Urinary bladder (tissue), 4 donors: Measurements from ENCODE around the gene PROX2. TPM values are rescaled to one million over a fixed set of nuclear protein-coding genes. Genes with fewer than 3 reads are reported as not detected.
A peak's percentile ranks its signal among the peaks of the same experiment; 100 is the strongest.

Experiments
- DNase-seq: peaks from one replicate; pipeline ENCODE4 v3.0.0-alpha.2; 2015; ENCODE audit errors: extremely low spot score
- H3K27ac ChIP-seq: one replicate; pipeline ENCODE4 v1.5.1; 2013; ENCODE audit warnings: low read depth, mild to moderate bottlenecking, moderate library complexity
- H3K36me3 ChIP-seq: one replicate; pipeline ENCODE4 v1.6.1; 2013; ENCODE audit warnings: mild to moderate bottlenecking, moderate library complexity; ENCODE audit not compliant: insufficient read depth
- H3K4me1 ChIP-seq: one replicate; pipeline ENCODE4 v1.6.1; 2013; ENCODE audit warnings: mild to moderate bottlenecking, moderate library complexity; ENCODE audit not compliant: insufficient read depth
- H3K4me3 ChIP-seq: one replicate; pipeline ENCODE4 v1.5.1; 2013; ENCODE audit warnings: low read depth, low read length
- WGBS: extraction: QIAGEN DNeasy Blood & Tissue Kit; methylation state at CpG from one replicate; pipeline ENCODE4 v1.1.7; 2013; 5-methylcytosine and 5-hydroxymethylcytosine counted together
- polyA plus RNA-seq: library from polyadenylated mRNA; stranded (reverse); fragments of 200-250 nt; gene quantifications from one replicate; pipeline ENCODE4 v1.2.3, GENCODE V29; 2013
- total RNA-seq: library from RNA; depleted of rRNA; stranded (reverse); fragments of >200 nt; gene quantifications from one replicate; pipeline ENCODE4 v1.2.3, GENCODE V29; 2014
- donor health status: healthy with polysubstance abuse.
- donor health status: healthy.

The PROX2 gene
- total and polyA plus RNA-seq, 2 donors, result not detected

DNA sequence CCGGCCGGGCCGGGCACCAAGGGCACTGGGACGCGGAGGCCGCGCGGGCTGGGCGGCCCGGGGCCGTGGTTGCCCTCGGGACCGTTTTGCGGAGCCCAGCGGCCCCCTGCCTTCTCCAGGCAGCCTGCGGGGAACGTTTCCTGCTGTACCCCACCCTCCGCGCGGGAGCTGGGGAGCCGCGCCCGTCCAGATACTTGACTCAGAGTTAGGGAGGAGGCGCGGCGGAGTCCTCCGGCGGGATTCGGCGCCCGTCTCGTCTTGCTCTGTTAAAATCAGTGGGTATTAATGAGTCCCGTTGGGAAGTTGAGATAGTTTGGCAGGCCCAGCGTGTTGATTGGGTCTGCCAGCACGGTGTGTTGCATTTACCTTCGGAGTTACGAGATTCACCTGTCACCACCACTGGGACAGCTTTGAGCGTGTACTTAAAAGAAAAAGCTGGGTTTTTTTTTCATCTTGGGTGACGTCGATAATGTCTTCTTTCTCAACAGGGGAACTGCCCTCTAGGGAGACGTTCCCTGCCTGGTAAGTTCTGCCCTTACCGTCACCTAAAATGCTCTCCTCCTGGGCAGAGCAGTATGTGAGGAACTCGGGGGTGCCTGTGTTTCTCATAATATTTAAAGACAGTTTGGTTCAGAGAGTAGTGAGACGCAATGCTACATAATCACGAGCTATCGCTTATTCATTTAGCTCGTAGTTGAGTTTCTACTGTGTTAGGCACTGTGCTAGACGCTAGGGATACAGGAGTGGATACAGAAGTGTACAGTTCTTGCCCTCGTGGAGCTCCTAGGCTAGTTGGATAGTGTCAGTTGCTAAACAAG is 6.4 kb upstream of the PROX2 start:
- WGBS, result 1% methylated on average over 49 of the region's 49 CpGs
- Histone ChIP-seq H3K4me3 (peak overlapping the region; percentile 81), H3K27ac (peak overlapping the region; percentile 99), H3K4me1 (peaks cover 2% of the 10 kb centered on the region), H3K36me3 (no peaks in the 10 kb centered on the region)
- no peak for DNase-seq

DNA sequence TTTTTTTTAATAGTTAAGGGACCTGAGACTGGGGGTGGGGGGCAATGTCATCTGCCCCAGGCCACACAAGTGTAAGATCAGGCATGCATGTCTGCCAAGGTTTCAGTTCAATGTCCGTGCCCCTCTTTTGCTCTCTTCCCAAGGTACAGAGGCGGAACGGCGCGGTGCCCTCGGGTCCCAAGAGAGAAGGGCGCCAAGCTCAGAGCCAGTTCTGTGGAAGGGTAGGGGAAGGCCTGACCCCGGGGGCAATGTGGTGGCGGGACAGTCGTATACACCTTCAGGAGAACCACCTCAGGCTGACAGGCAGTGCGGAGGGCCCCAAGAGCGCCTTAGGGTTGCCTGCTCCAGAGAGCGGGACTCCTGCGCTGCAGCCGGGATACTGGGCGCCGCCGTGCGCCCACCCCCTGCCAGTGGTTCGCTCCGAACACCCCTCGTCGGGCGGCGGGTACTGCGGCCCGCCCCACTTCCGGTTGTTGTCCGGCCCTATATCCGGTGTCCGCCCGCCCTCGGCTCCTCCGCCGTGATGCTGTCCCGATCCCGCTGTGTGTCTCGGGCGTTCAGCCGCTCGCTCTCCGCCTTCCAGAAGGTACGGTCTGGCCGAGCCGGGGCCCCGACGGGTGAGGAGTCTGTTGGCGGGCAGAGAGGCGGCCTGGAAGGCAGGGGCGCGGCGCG is 5.6 kb upstream of the PROX2 start, which contains the start of gene DLST:
Gene DLST (plus strand): TSS at position 486 of the 672 bp plus-strand sequence. CDS start 38 bp downstream, at position 524.
- Histone ChIP-seq H3K36me3 (no peaks in the 10 kb centered on the region), H3K27ac (peak within 1 kb of the TSS; percentile 99), H3K4me3 (peak within 1 kb of the TSS; percentile 81), H3K4me1 (peaks cover 2% of the 10 kb centered on the region)
- under 1% methylated on average over 53 of the region's 53 CpGs for WGBS
- DNase-seq, result peak; percentile 39

DNA sequence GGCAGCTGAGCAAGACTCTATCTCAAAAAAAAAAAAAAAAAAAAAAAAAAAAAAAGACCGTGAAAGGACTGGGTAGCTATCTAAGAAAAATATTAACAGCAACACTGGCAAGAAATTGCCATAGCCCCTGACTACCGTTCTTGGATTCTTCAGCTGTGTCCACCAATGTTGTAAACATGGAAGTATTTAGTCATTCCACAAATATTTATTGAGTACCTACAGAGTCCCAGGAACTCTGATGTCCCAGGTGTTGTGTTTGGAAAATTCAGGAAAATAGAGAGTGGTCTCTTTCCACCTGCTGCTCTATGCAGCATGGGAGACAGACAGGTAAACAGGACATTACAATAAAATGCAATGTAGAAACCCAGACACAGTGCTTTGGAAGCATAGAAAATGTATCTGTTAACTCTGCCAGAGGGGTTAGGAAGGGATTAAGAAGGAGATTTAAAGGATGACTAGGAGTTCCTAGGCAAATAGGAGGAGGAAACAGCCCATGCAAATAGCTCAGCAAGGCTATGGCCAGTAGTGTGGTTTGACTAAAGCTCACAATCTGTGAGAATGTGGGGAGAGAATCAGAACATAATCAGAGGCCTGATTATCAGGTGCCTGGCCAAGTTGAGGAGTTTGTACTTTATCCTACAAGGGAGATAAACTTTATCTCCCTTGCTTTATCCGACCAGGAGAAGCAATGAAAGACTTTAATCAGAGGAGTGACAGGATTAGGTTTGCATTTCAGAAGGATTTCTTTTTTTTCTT is 3.7 kb upstream of the PROX2 start:
- Histone ChIP-seq H3K4me1 (peaks cover 2% of the 10 kb centered on the region), H3K27ac (no peak overlapping the region), H3K4me3 (no peak overlapping the region), H3K36me3 (no peaks in the 10 kb centered on the region)
- WGBS, result 43% methylated on average over 3 of the region's 3 CpGs
- DNase-seq, result no peak

DNA sequence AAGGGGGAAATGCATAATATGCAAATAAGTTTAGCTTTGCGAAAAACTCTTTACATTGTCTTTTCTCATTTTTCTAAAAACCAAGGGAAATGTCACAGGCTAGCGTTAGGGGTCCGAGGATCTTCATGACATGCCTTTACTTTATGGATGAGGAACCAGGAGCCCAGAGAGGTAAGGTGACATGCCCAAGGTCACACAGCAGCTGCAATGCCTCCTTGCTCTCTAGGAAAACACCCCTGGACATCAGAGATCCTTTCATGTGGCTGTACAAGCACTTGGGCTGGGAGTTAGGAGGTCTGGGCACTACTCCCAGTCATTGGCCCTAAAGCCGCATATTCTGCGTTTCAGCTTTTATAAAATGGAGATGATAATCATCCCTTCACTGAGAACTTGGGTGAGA is 741 bp downstream of the PROX2 start:
- DNase-seq, result no peak
- H3K4me1 ChIP-seq, result no peaks in the 10 kb centered on the region
- WGBS, result 97% methylated on average over 5 of the region's 5 CpGs
- no peaks in the 10 kb centered on the region for H3K36me3 ChIP-seq
- no peak overlapping the region for H3K27ac ChIP-seq
- no peak overlapping the region for H3K4me3 ChIP-seq

DNA sequence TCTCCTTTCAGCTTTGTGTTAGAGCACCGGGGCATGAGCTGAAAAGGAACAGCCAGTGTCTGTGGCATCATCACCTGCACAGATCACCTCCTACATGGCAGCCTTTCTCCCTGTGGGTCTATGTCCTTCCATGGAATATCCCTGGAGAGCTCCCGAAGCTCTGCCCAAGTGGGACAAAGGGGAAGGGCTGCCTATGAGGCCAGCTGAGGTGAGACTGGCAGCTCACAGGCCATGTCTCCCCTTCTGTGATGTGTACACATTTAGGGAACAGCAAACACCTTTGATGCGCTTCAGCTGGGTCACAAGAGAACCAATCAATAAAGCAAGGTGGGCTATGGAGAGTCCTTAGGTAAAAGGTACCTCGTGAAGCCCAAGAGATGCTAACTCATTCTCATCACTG is 4.1 kb downstream of the PROX2 start:
- Histone ChIP-seq H3K36me3 (no peaks in the 10 kb centered on the region), H3K4me3 (no peak overlapping the region), H3K4me1 (no peaks in the 10 kb centered on the region), H3K27ac (no peak overlapping the region)
- no peak for DNase-seq
- WGBS, result 89% methylated on average over 4 of the region's 4 CpGs

DNA sequence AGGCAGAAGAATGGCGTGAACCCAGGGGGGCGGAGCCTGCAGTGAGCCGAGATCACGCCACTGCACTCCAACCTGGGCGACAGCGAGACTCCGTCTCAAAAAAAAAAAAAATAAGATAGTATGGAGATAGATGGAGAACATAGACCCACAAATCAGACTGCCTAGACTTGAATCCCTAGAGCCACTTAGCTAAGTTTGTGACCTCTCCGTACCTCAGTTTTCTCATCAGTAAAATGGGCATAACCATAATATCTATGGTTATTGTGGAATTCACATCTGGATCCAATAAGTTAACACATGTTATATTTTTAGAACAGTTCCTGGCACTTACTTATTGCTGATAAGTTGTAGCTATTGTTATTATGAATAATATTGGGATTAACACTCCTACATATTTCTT is 7.2 kb downstream of the PROX2 start:
- DNase-seq, result no peak
- H3K27ac ChIP-seq, result no peak overlapping the region
- H3K36me3 ChIP-seq, result no peaks in the 10 kb centered on the region
- no peak overlapping the region for H3K4me3 ChIP-seq
- no peaks in the 10 kb centered on the region for H3K4me1 ChIP-seq
- 94% methylated on average over 8 of the region's 8 CpGs for WGBS

DNA sequence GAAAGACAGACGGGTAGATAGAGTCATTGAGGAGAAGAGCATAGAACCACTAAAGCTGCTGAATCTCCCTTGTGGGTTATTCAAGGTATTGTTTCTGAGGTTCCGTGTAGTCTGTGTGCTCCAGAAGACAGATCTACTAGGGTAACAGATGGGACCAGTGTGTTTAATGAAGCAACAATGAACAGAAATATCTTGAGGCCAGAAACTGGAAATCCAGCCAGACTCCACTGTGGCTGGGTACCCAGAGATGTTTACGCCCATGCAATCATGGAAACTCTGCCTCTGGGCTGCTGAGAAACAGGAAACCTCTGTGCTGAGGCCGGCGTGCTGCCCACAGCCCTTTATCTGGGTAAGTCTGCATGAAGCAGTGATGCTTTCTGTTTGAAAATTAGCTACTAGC is 8.3 kb downstream of the PROX2 start:
- Histone ChIP-seq H3K4me1 (no peaks in the 10 kb centered on the region), H3K4me3 (no peak overlapping the region), H3K27ac (no peak overlapping the region), H3K36me3 (no peaks in the 10 kb centered on the region)
- no peak for DNase-seq
- WGBS, result 42% methylated on average over 5 of the region's 5 CpGs

DNA sequence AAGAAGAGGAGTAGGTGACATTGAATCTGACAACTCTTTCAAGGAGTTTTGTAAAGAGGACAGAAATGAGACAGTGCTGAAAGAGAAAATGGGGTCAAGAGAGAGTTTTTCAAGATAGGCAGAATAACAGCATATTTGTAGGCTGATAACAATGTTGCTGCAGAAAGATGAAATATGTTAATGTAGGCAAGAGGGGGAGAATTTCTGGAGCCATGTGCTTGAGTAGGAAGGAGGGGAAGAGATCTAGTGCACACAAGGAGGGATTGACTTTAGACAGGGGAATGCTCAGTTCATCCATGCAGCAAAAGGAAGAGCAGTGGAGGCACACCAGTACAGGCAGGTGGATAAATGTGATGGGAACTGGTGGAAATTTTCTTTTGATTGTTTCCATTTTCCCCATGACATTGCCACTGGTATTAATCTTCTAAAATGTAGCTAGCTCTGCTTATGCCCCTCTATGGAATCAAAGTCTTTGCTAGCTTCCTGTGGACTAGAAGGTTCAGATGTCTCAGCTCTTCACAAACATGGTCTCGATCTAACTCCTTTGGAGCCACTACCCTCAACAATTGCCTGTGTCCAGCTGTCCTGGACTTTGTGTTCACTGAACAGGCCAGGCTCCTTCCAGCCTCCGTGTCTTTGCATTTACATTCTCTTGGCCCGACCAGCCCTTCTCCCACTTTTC is 9.1 kb downstream of the PROX2 start:
- DNase-seq, result no peak
- Histone ChIP-seq H3K36me3 (no peaks in the 10 kb centered on the region), H3K27ac (no peak overlapping the region), H3K4me3 (no peak overlapping the region), H3K4me1 (no peaks in the 10 kb centered on the region)
- WGBS, result 78% methylated on average over 3 of the region's 3 CpGs

DNA sequence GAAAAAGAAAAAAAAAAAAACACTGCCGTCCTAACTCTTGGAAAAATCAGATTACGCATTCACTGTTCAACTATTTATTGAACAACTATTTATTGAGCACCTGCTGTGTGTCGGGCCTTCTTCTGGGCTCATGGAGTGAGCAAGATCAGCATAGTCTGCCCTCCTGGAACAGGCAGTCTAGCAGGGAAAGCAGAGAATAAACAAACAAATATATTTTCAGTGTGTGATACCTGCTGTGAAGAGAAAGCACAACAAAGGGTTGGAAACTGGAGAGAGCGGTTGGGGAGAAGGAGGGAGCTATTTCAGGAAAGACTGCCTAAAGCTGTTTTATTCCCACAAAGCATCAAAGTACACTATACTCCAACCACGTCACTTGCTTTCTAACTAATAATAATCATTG is 10.8 kb downstream of the PROX2 start:
- Histone ChIP-seq H3K4me3 (no peak overlapping the region), H3K36me3 (no peaks in the 10 kb centered on the region), H3K4me1 (no peaks in the 10 kb centered on the region), H3K27ac (no peak overlapping the region)
- no peak for DNase-seq
- WGBS, result 90% methylated on average over 5 of the region's 5 CpGs

DNA sequence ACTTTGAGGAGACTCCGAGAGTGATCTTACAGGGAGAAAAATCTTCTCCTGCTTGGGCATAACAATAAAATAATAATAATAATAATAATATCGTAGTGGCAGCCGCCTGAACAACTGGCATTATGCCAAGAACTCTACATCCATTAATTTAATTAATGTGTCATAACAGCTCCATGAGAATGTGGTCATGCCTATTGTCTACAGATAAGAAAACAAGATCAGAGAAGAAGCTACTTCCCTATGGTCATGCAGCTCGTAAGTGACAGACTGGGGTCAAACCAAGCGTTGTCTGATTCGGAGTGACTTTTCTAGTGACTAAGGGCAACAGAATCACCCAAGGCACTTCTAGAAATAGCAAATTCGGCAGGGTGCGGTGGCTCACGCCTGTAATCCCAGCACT is 11.7 kb downstream of the PROX2 start:
- 87% methylated on average over 9 of the region's 9 CpGs for WGBS
- H3K27ac ChIP-seq, result no peak overlapping the region
- no peak overlapping the region for H3K4me3 ChIP-seq
- DNase-seq, result no peak
- H3K36me3 ChIP-seq, result no peaks in the 10 kb centered on the region
- no peaks in the 10 kb centered on the region for H3K4me1 ChIP-seq

DNA sequence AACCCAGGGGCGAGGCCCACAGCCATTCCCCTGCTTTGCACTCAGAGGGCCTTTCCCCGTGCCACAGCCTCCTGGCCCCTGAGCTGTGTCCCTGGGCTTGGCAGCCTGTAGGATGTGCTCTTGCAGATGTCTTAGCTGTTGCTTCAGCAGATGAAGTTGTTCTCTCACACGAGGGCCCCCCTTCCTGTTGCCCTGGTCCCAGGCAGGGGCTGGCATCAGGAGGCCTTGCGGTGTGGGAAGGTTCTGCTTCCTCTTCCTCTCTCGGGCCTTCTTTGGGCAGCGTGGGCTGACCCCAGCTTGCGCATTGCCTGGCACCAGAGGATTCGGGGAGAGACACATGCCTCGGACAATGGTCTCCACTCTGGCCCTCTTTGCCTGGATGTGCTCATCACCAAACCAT is 12.7 kb downstream of the PROX2 start:
- Histone ChIP-seq H3K4me3 (no peak overlapping the region), H3K4me1 (no peaks in the 10 kb centered on the region), H3K27ac (no peak overlapping the region), H3K36me3 (no peaks in the 10 kb centered on the region)
- WGBS, result 83% methylated on average over 9 of the region's 9 CpGs
- DNase-seq, result no peak

DNA sequence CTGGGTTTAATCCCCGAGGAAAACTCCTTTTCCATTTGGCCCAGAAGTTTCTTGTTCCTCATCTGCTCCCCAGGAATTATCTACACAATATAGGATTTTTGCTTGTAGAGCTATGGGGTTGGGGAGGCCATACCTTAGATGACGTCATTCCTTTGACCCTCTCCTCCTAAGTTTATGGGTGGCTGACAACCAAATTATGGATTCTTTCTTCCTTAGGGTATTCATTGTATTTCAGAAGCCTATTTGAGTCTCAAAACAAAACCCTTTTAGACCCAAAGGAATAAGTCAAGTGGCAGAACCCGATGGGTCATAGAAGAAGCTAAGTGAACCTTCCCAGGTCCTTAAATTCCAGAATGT is 14.2 kb downstream of the PROX2 start:
- H3K4me1 ChIP-seq, result no peaks in the 10 kb centered on the region
- DNase-seq, result no peak
- no peak overlapping the region for H3K27ac ChIP-seq
- H3K36me3 ChIP-seq, result no peaks in the 10 kb centered on the region
- no peak overlapping the region for H3K4me3 ChIP-seq
- 77% methylated on average over 3 of the region's 3 CpGs for WGBS

DNA sequence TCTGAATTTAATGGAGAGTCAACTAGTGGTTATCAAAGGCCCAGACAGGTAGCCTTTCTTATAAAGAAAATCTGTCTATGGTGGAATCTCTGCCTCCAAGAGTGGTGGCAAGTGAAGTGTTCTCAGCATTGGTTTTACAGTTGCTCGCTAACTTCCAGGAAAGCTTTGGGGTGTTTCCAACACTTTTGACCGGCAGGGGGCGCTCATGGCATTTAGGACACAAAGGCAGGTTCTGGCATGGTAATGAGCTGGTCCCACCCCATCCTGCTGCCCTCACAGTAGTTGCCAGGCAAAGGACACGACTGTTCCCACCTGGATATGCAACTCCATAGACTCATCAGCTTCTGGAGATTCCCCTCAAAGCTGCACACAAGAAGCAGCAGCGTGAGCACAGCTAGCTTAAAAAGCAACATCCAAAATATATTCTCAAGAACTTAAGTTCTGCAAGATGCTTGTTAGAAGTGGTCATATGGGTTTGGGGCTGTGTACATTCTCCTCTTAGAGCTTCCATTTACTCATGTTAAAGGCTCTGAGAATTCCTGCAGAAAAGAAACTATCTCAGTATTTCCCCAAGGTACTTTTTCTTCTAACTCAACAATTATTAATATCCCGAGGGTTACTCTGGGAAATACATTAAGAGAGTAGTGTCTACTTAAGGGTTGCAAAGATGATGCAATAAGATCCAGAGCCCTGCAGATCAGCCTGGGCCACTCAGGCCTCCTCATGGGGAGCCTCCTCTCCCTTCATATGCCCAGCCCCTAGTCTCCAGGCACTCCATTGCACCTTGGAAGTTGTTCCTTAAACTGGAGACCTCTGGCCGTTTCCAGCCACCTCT is 14.8 kb downstream of the PROX2 start:
- no peaks in the 10 kb centered on the region for H3K36me3 ChIP-seq
- WGBS, result 28% methylated on average over 7 of the region's 7 CpGs
- no peaks in the 10 kb centered on the region for H3K4me1 ChIP-seq
- H3K4me3 ChIP-seq, result no peak overlapping the region
- H3K27ac ChIP-seq, result no peak overlapping the region
- DNase-seq, result peak; percentile 66
